HG02870 (cell line): ENCODE measurements around the gene EDN1.
"Not testable (repeated sequence)": the region's sequence is repeated elsewhere in the genome, so short reads cannot be mapped to it uniquely, and the experiment has no call there.

Experiments used
- ATAC-seq: cut with Tn5 transposase; IDR thresholded peaks from one replicate; pipeline ENCODE4 v1.9.1; 2021; ENCODE audit warnings: mild to moderate bottlenecking, moderate library complexity; ENCODE audit not compliant: unreplicated experiment

EDN1 gene

GRCh38 chr6:12320074-12320473 lies 29.9 kb downstream of the EDN1 start:
- ATAC-seq: not testable (repeated sequence)

- ATAC-seq: no peak
Observed at GRCh38 chr6:12324099-12324498, 33.9 kb downstream of the EDN1 start.

- no peak for ATAC-seq
Observed at GRCh38 chr6:12324748-12325147, 34.6 kb downstream of the EDN1 start.

- ATAC-seq: no peak
Observed at GRCh38 chr6:12325872-12326271, 35.7 kb downstream of the EDN1 start.

- no peak for ATAC-seq
Observed at GRCh38 chr6:12327391-12327790, 37.2 kb downstream of the EDN1 start.

- ATAC-seq: no peak
Observed at GRCh38 chr6:12327988-12328387, 37.8 kb downstream of the EDN1 start.

GRCh38 chr6:12328701-12329100 lies 38.5 kb downstream of the EDN1 start:
- ATAC-seq: no peak

GRCh38 chr6:12331474-12331873 lies 41.3 kb downstream of the EDN1 start:
- no peak for ATAC-seq

GRCh38 chr6:12331951-12332749 lies 42.0 kb downstream of the EDN1 start:
- ATAC-seq: no peak

GRCh38 chr6:12332750-12333079 lies 42.6 kb downstream of the EDN1 start:
- ATAC-seq: not testable (repeated sequence)

- no peak for ATAC-seq
Observed at GRCh38 chr6:12333128-12333527, 43.0 kb downstream of the EDN1 start.

- ATAC-seq: no peak
Observed at GRCh38 chr6:12334526-12335130, 44.5 kb downstream of the EDN1 start.

- ATAC-seq: no peak
Observed at GRCh38 chr6:12335131-12335527, 45.0 kb downstream of the EDN1 start.

- ATAC-seq: no peak
Observed at GRCh38 chr6:12335717-12336116, 45.6 kb downstream of the EDN1 start.

GRCh38 chr6:12336121-12336971 lies 46.2 kb downstream of the EDN1 start:
- peak; percentile 60 for ATAC-seq

- no peak for ATAC-seq
Observed at GRCh38 chr6:12339022-12339421, 48.9 kb downstream of the EDN1 start.

- no peak for ATAC-seq
Observed at GRCh38 chr6:12339808-12340487, 49.8 kb downstream of the EDN1 start.

GRCh38 chr6:12340488-12340818 lies 50.3 kb downstream of the EDN1 start:
- no peak for ATAC-seq

- no peak for ATAC-seq
Observed at GRCh38 chr6:12342664-12343063, 52.5 kb downstream of the EDN1 start.

- ATAC-seq: no peak
Observed at GRCh38 chr6:12343122-12343439, 52.9 kb downstream of the EDN1 start.

- ATAC-seq: no peak
Observed at GRCh38 chr6:12343440-12344162, 53.4 kb downstream of the EDN1 start.
